GM18870 (cell line): ENCODE data around the gene BBS4.

Experiments
- ATAC-seq: cut with Tn5 transposase; IDR thresholded peaks from one replicate; pipeline ENCODE4 v1.9.1; 2021; ENCODE audit warnings: moderate library complexity; ENCODE audit not compliant: unreplicated experiment

Gene BBS4

DNA sequence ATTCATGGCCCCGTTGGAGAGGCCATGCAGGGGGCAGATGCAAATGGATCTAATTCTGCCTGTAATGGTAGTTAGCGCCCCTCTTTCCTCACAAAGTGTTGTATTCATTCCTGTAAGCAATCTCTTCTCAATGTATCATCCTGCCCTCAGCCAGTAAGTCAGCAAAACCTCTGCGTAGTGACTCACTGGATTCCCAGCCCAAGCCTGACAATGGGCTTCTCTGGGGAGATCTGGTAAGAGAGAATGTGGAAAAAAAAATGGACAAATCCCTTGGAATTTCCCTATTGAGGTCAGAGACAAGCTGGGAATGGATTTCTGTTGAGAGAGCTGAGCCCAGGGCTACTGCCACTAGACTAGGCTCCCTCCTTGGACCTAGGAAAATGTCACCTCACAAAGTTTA, 72.2 kb downstream of the BBS4 start:
- no peak for ATAC-seq

DNA sequence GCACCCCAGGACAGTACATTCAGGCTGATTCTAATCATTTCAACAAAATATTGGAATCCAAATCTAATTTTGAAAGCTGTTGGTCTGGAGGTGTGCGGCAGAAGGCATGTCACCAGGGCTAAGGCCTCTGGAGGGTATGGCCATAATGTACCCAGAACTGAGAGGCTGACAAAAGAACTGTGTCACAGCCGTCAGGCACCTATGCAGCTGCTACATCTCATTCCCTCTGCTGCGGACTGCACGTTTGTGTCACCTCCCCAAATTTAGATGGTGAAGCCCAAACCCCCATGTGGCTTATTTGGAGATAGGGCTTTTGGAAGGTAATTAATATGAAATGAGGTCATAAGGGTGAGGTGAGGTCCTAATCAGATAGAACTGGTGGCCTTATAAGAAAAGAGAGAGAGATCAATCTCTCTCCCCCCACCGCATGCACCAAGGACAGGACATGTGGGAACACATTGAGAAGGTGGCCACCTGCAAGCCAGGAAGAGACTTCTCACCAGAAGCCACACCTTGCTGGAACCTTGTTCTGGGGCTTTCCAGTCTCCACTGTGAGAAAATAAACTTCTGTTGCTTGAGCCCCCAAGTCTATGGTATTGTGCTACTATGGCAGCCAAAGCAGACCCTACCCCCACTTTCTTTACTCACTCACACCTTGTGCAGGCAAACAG, 74.7 kb downstream of the BBS4 start:
- ATAC-seq: no peak

DNA sequence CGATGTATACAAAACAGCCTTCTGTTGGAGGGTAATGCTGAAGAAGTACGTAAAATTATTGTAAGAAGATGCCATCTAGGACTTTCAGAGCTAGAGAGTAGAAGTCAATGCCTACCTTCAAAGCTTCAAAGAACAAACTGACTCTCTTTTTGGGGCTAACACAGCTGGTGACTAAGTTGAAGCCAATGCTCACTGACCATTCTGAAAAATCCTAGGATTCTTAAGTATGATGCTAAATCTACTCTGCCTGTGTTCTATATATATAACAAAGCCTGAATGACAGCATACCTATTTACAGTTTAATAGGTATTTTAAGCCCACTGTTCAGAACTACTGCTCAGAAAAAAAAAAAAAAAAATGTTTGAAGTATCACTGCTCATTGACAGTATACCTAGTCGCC, 78.6 kb downstream of the BBS4 start:
- no peak for ATAC-seq

DNA sequence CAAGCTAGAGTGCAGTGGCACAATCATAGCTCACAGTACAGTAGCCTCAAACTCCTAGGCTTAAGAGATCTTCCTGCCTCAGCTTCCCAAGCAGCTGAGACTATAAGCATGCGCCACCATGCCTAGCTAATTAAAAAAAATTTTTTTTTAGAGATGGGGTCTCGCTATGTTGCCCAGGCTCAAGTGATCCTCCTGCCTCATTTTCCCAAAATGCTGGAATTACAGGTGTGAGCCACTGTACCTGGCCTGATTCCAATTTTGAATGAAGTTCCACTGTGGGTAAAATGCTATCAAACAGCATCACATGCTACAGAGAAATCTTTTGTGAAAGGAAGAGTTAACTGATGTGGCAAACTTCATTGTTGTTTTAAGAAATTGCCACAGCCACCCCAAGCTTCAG, 80.0 kb downstream of the BBS4 start:
- no peak for ATAC-seq

DNA sequence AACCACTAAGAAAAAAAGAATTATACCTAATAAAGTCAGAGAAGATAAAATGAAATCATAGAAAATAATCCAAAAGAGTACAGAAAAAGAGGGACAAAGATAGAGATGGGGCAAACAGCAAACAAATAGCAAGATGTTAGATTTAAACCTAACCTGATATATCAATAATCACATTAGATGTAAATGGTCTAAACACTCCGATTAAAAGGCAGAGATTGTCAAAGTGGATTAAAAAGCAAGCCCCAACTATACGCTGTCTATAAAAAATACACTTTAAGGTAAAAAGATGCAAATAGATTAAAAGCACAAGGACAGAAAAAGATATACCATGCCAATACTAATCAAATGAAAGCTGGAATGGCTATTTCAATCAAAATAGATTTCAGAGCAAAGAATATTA, 80.8 kb downstream of the BBS4 start:
- no peak for ATAC-seq

DNA sequence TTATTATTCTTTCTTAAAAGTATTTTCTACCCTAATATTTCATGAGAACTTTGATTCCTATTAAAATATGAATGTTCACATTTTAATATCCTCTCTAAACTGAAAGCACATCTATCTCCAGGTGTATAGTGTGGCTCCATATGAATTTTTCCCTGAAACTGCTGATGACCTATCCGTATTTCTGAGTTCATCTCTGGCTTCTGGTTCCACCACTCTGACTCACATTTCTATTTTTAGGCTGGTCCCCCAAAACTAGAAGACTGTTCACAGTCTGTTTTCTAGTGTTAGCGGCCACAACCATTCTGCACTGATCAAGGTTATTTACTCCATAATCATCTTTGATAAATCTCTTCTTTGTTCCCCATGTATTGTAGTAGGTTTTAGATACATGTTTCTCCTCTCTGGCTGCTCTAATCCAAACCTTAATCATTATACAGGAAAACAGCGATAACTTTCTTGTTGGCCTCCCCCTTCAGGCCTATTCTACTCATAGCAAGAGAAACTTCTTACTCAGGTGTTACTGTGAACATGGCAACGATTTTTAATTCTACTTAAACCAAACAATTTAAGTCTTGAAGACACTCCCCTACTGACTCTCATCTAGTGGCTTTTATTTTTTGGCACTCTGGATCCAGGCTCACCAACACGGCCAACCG, 84.8 kb downstream of the BBS4 start:
- ATAC-seq: no peak

DNA sequence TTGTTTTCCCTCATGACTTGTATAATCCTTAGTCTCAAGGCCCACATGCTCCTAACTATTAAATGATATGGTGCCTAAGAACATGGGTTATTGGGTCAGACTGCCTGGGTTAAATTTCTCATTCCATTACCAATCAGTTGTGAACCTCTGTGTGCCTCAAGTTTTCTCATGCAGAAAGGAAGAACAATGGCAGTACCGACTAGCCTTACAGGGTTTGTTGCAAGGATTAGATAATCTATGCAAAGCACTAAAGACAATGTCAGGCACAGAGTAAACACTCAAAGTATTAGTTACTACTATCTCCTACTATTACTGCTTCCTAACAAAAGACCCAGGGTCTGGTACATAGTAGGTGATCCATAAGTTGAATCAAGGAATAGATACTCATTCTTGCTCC, 85.3 kb downstream of the BBS4 start:
- ATAC-seq: no peak

DNA sequence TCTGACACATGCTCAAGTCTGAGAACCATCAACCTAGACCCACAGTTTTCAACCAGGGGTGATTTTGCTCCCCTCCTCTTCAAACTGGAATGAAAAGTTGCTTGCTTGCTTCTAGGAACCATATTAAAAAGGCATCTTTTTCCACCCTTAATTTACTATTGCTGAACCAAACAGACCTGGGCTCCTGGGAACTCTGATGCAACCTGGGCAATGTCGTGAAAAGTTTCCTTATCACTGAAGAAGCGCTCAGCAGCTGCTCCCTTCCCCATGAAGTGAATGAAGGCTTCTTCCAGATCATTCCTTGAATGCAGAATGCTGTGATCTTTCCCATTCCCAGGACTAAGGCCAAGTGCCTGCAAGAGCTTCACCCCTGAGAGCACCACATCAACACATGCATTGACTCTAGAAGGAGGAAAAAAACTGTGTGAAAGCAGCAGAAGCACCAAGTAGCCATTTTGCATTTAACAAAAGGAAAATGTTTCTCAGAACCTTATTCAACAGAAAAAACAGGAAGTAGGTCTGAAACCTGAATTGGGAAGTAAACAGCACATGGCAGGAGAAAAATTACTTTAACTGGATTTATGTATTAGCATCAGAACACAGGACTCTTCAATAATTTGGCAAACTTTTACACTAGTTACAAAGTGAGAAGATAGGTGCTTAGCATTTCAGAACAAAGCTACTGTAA, 88.8 kb downstream of the BBS4 start:
- no peak for ATAC-seq

DNA sequence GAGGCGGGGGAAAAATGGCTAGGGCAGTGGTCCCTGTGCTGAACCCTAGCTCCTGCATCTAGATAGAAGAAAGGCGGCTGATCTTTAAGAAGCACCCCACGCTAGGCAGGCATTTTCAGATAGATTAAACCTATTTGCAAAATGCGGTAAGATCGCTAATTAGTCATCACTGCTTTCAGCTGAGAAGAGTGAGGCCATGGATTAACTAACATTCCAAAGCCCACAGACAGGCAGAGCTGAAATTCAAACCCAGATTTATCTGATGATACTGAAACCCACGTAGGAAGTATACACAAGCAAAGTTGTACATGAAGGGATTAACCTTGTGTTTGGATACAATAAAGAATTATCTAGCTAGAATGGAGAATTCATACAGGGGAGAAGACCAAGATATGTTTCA, 92.8 kb downstream of the BBS4 start:
- no peak for ATAC-seq

DNA sequence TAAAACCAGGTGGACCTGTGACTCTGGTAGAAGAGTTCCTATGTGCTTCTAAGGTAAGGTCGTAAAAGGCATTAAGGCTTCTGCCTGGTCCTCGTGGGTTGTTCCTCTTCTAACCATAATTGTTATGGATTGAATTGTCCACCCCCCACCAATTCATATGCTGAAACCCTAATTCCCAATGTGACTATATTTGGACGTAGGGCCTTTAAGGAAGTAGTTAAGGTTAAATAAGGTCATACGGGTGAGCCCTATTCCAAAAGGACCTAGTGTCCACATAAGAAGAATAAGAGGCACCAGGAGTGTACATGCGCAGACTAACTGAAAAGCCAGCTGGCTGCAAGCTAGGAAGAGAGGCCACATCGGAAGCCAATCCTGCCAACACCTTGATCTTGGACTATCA, 95.6 kb downstream of the BBS4 start:
- no peak for ATAC-seq

DNA sequence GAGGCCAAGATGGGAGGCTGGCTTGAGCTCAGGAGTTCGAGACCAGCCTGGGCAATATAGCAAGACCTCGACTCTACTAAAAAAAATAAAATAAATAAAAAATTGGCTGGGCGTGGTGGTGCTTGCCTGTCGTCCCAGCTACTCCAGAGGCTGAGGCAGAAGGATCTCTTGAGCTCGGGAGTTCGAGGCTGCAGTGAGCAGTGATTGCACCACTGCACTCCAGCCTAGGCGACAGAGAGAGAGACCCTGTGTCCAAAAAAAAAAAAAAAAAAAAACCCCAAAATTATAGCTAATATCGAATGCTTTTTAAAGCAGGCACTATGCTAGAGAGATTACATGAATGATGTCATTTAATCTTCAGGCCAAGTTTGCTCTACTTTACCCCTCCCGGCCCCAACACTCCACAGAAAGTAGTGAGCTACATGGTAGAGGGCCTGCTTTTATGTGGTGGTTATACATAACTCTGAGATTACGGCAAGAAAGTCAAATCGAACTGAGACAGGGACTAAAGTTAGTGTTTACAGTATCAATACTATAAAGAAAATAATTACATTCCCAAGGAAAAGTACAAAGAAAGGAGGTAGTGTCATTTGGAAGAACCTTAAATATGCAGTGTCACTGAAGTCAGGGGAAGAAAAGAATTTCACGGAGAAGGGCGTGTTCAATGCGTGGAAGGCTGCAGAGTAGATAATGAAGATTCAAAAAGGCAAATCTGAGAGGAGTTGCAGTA, 96.4 kb downstream of the BBS4 start:
- ATAC-seq: no peak

DNA sequence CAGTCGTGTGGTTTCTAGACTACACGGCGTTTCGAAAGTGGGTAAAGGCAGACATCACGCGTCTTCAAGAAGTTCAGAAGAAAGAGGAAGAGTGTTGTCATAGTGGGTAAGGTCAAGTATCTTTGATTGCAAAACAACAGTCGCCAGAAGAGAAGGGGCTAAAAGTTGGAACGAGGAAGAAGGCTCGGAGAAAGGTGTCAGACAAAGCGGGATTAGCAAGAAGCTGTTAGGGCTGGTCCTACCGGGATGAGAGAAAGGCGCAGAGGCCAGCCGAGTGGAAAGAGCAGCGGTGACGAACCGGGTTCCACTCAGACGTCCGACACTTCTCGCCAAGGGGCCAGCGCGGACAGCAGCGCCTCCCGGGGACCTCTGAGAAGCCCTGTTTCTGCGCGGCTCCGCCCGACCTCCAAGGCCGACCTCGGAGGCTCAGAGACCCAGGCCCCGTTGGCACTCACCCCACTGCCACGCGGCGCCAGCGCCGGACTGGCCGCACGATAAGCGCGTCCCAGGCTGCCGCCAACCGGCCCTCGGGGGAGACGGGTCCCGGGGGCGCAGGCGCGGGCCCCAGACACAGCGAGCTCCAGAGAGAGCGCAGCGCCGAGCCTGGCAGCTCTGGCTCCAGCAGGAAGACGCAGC, 97.1 kb downstream of the BBS4 start:
- peak; percentile 31 for ATAC-seq

DNA sequence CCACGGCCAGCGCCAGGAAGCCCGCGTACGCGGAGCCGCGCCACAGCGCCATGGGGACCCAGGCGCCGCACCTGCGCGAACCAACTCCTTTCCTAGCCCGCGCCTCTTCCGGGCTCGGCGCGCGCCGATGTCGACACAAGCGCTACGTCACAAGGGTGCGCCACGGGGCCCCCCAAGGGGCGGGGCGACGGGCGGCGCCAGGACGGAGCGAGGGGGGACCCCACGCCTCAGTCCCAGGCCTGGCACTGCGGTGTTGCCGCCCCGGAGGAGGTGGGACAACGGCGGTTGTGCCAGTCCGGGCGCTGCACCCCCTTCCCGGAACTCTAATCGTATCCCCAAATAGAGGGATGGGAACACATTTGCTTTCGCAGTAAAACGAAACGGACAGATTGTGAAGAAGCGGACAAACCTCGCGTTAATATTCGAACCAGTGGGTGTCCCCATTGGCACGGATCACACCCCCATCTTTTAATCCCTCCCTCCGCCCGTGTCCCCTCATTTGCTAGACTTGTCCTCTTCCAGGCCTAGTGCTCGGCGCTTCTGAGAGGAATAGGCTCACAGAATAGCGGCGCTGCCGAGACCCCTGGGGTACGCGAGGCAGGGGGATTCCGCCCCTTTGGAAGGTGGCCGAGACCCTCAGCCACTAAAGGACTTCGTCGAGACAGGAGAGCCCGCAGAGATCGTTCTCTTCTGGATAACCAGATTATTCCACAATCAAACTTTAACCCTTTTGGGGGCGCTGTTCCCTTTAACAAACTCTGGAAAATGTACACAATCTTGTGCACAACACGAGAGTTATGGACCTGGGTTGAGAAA, 97.8 kb downstream of the BBS4 start, which contains the start of gene ADPGK:
Gene ADPGK, minus strand, starts transcription at position 119 of the 816 bp plus-strand sequence. Its CDS starts 67 bp downstream, at position 52.
- ATAC-seq: peak; percentile 58

DNA sequence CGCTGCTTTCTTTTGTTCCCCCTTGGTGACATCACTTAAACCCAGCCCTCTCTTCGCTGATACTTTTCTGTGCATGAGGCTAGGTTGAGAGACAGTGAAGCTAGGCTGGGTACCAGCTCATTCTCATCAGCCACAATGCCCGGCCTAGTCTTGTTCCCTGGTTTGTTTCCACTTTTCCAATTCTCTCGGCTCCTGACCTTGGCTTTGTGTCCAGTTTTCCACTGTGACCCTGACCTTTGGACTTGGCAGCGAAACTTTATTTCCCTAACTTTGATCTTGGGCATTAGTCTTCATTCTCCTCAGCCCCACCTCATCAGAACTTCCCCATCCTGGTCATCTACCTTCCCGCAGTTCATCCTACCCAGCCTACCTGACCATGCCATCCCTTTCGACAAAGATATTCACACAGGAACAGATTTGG, 98.5 kb downstream of the BBS4 start:
- no peak for ATAC-seq

DNA sequence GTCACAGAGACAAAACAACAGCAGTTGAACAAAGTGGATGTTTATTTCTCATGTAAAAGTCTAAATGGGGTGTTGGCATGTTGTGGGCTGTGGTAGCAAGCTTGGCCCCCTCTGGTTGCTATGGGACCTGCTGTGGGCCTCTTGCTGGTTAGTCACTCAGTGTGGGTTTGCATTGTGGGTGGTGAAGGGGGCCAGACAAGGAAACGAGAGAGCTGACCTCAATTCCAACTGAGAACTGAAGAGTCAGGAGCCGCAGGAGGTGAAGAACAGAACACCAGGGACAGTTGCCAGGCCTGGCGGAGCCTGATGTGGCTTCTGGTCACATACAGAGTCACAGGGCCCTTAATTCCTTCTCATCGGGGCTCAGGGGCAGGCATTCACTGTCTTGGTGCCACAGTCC, 99.4 kb downstream of the BBS4 start:
- no peak for ATAC-seq

DNA sequence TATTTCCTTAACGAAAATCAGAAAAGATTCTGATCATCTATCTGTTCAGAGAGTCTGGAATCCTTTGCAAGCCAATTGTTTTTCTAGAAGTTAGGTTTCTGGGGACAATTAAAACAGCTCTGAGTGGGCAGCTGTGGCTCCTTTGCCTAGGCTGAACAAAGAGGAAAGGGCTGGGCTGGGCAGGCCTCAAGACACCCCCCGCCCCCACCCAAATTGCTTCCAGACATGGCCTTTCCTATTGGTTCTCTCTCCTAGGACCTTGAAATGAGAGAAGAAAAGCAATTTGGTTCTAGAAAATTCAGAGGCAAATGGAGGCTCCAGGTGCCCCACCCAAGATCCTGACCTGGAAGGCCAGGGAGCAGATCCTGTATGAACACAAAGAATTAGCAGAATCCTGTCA, 99.8 kb downstream of the BBS4 start:
- no peak for ATAC-seq

DNA sequence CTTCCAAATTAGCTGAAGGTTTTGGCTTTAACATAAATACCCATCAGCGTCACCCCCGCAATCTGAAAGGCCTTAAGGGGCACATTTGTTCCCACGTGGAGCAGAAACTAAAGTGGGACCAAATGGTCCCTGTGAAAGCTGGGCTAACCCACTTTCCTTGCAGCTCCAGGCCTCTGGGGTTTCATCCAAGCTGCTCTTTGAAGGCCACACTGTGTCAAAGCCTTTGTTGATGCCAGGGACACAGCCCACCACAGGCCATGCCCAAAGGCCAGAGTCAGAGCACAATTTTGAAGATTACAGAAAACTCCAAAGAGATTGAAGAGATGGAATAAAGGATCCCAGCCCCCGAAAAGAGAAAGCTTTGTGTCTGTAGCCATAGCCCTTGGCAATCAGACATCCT, 100.2 kb downstream of the BBS4 start:
- no peak for ATAC-seq

DNA sequence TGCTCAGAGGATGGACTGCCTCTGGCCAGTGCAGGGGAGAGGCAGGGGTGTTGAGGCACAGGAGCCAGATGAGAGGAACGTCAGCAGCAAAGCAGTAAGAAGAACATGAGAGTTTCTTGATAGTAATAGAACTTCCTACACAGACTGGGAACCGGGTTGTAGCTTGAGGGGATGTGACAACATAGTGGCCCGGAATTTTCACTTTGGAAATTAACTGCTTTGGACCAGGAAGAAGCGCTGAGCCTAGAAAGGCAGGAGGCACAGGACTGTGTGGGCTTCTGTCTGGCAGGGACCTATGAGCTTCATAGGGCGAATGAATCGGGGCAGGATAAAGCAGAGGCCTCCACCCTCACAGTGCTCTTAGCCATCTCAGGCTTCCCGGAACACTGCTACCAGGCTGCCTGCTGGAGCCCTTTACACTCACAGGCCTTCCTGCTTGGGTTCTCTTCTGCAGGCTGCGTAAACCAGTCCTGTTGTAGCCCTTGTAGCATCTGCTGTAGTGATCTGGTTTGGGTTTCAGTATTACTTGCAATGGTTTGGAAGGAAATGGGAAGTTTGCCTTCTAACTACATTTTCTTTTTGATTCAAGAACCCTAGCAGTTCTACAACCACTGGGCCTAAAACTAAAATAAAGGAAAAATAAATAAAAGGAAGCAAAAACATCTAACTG, 100.8 kb downstream of the BBS4 start:
- ATAC-seq: no peak

DNA sequence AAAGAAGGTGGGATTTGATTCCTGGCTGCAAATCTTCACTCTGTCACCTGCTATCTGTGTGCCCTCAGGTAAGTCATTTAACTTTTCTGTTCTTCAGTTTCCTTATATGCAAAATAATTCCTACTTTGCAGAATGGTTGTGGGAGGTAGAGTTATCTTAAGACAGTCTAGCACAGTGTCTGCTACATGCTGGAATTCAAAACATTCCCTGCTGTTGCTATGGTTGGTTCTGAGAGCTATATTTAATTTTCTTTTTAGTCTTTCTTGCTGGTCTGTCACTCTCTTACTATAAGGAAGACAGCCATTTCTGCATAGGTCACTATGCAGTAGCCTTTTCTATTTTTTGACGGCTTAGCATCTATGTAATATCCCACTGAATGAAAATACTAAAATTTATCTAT, 101.5 kb downstream of the BBS4 start:
- no peak for ATAC-seq
